ENCODE measurements around the gene MARCHF3. TPM values are rescaled to one million over a fixed set of nuclear protein-coding genes. Genes with fewer than 3 reads are reported as not detected.

MARCHF3 gene
- total and polyA plus RNA-seq, 2 of the 13 experiments (the other 11 are each of a cell fraction or from before 2014, with no cell fraction given) = 4.8 to 11.9 TPM

DNA sequence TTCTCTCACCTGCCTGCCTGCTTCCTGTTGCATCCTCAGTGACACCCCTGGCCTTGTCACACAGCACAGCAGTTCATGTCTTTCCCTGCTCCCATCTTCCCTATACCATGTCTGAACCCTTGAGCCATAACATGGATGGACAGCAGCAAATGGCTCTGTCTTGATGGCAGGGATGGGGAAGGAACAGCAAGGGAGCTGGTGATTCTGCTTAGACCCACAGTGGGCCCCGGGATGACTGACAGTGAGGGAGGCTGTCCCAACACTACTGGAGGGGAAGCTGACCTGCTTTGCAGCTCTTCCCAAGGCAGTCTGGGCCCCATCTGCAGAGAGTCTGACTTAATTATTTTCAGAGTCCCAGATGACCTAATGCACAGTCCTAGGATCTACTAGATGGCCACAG is 48.2 kb downstream of the MARCHF3 start:
- no peak overlapping the region for H3K4me2 ChIP-seq (ENCODE audit: low read depth, low read length)
- CTCF ChIA-PET (ENCODE audit: low intra/inter-chr PET ratio, low total read pairs) = no interaction called here
- DNase-seq (ENCODE audit: low spot score) (no peak), FAIRE-seq (no peak), ATAC-seq (no peak)
- 80% methylated on average over 1 of the region's 1 CpG for WGBS (ENCODE audit: low lambda C conversion rate)
- H2AFZ ChIP-seq (ENCODE audit: low read length) = no peak overlapping the region
- no peaks in the 10 kb centered on the region for H3K27me3 ChIP-seq (ENCODE audit: control insufficient read depth in 1 of 2, insufficient read depth in 2 of 2, low read length in 2 of 2)
- BruUV-seq (replicated peaks) = no TSS peak
- POLR2A ChIA-PET = no interaction called here
- H3K4me1 ChIP-seq (ENCODE audit: insufficient read depth, low read length) = no peaks in the 10 kb centered on the region
- H3K27ac ChIP-seq (ENCODE audit: extremely low read length, insufficient read depth, low read length) = no peak overlapping the region
- H4K20me1 ChIP-seq (ENCODE audit: insufficient read depth, low read length) = no peaks in the 10 kb centered on the region
- in situ Hi-C loops (cut with HindIII; ENCODE audit: extremely low pct_ligation_motif_present, low pct_unique_long_range_greater_than_20kb) = no loop called here
- H3K4me3 ChIP-seq (replicated peaks in 1 of 3; ENCODE audit: insufficient read depth in 1 of 3, low read depth in 2 of 3, low read length in 3 of 3) = no peak overlapping the region
- no peak overlapping the region for H3K9ac ChIP-seq (ENCODE audit: insufficient read depth, low read depth, low read length)
- TF ChIP-seq THAP11 (CRISPR knock-in tag; IDR thresholded peaks at IDR 0.05) (no peak), ARHGAP35 (CRISPR knock-in tag; IDR thresholded peaks at IDR 0.05; ENCODE audit: borderline replicate concordance) (no peak), ZNF556 (CRISPR knock-in tag; IDR thresholded peaks at IDR 0.05; ENCODE audit: borderline replicate concordance) (no peak), SP4 (CRISPR knock-in tag; IDR thresholded peaks at IDR 0.05) (no peak), ZNF878 (CRISPR knock-in tag; IDR thresholded peaks at IDR 0.05) (no peak), ZGPAT (CRISPR knock-in tag; IDR thresholded peaks at IDR 0.05) (no peak), ZNF430 (CRISPR knock-in tag; IDR thresholded peaks at IDR 0.05) (no peak), NRL (CRISPR knock-in tag; IDR thresholded peaks at IDR 0.05; ENCODE audit: borderline replicate concordance) (no peak), CBFB (CRISPR knock-in tag; IDR thresholded peaks at IDR 0.05) (no peak), ZNF777 (CRISPR knock-in tag; IDR thresholded peaks at IDR 0.05) (no peak), ZNF329 (CRISPR knock-in tag; IDR thresholded peaks at IDR 0.05; ENCODE audit: low read depth) (no peak), CREB1 (IDR thresholded peaks at IDR 0.05) (no peak), CREB1 (CRISPR knock-in tag; IDR thresholded peaks at IDR 0.05) (no peak), PPARG (CRISPR knock-in tag; conservative IDR thresholded peaks at IDR 0.05) (no peak), DR1 (CRISPR knock-in tag; IDR thresholded peaks at IDR 0.05) (no peak)
- TF ChIP-seq, protein P1, sequence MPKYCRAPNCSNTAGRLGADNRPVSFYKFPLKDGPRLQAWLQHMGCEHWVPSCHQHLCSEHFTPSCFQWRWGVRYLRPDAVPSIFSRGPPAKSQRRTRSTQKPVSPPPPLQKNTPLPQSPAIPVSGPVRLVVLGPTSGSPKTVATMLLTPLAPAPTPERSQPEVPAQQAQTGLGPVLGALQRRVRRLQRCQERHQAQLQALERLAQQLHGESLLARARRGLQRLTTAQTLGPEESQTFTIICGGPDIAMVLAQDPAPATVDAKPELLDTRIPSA (CRISPR knock-in tag; IDR thresholded peaks at IDR 0.05; ENCODE audit: borderline replicate concordance) = no peak
- TF ChIP-seq, protein P2, sequence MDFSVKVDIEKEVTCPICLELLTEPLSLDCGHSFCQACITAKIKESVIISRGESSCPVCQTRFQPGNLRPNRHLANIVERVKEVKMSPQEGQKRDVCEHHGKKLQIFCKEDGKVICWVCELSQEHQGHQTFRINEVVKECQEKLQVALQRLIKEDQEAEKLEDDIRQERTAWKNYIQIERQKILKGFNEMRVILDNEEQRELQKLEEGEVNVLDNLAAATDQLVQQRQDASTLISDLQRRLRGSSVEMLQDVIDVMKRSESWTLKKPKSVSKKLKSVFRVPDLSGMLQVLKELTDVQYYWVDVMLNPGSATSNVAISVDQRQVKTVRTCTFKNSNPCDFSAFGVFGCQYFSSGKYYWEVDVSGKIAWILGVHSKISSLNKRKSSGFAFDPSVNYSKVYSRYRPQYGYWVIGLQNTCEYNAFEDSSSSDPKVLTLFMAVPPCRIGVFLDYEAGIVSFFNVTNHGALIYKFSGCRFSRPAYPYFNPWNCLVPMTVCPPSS (IDR thresholded peaks at IDR 0.05) = no peak
- TF ChIP-seq, protein P3, sequence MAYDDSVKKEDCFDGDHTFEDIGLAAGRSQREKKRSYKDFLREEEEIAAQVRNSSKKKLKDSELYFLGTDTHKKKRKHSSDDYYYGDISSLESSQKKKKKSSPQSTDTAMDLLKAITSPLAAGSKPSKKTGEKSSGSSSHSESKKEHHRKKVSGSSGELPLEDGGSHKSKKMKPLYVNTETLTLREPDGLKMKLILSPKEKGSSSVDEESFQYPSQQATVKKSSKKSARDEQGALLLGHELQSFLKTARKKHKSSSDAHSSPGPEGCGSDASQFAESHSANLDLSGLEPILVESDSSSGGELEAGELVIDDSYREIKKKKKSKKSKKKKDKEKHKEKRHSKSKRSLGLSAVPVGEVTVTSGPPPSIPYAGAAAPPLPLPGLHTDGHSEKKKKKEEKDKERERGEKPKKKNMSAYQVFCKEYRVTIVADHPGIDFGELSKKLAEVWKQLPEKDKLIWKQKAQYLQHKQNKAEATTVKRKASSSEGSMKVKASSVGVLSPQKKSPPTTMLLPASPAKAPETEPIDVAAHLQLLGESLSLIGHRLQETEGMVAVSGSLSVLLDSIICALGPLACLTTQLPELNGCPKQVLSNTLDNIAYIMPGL (CRISPR knock-in tag; IDR thresholded peaks at IDR 0.05; ENCODE audit: borderline replicate concordance in 1 of 2, low read depth in 1 of 2) = no peak
- no peaks in the 10 kb centered on the region for H3K36me3 ChIP-seq (replicated peaks in 1 of 2; ENCODE audit: control insufficient read depth in 1 of 2, insufficient read depth in 2 of 2, low read length in 2 of 2)
- intact Hi-C loops (cut with micrococcal nuclease; ENCODE audit: unreplicated experiment) = no loop called here
- no peaks in the 10 kb centered on the region for H3K9me3 ChIP-seq (ENCODE audit: low read length)
- no peaks in the 10 kb centered on the region for H3K79me2 ChIP-seq (ENCODE audit: insufficient read depth, low read length)
